Breast epithelium (tissue), 3 donors: Measurements from ENCODE around the gene SDHC.

Experiments used
- CTCF ChIP-seq, 3 donors: fragments of 450-650 bp; IDR thresholded peaks; one replicate each; pipeline ENCODE4 v1.5.1; 2016 to 2017; ENCODE audit warnings: antibody characterized with exemption in 3 of 3, mild to moderate bottlenecking in 3 of 3, moderate library complexity in 3 of 3
- POLR2A ChIP-seq: fragments of 450-650 bp; IDR thresholded peaks from one replicate; pipeline ENCODE4 v1.6.1; 2016; ENCODE audit warnings: antibody characterized with exemption, mild to moderate bottlenecking, moderate library complexity

DNA sequence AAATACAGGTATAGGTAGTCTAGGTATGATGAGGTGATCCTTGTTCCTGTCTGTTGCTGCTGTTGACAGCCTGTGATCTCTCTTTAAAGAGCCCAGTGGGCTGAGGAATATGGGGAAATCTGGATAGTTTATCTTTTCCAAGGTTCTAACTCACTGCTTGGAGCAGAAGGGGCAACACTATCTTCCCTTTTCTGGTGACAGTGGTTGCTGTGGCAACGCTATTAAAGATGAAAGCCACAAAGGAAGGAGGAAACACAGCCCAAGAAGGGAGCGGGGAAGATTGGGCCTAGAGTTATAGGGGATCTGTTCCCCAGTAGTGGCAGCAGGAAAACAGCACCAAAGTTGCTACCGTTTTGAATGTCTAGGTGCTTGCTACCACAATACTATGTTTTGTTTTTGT is 46.9 kb upstream of the SDHC start:
- TF ChIP-seq CTCF (IDR thresholded peaks at IDR 0.05) (no peak), POLR2A (no peak)
